ENCODE measurements around the gene ANTXR1. TPM values are rescaled to one million over a fixed set of nuclear protein-coding genes. Genes with fewer than 3 reads are reported as not detected.

Gene ANTXR1
- total RNA-seq, 1 experiment from 2014 or later = 33.1 TPM

DNA sequence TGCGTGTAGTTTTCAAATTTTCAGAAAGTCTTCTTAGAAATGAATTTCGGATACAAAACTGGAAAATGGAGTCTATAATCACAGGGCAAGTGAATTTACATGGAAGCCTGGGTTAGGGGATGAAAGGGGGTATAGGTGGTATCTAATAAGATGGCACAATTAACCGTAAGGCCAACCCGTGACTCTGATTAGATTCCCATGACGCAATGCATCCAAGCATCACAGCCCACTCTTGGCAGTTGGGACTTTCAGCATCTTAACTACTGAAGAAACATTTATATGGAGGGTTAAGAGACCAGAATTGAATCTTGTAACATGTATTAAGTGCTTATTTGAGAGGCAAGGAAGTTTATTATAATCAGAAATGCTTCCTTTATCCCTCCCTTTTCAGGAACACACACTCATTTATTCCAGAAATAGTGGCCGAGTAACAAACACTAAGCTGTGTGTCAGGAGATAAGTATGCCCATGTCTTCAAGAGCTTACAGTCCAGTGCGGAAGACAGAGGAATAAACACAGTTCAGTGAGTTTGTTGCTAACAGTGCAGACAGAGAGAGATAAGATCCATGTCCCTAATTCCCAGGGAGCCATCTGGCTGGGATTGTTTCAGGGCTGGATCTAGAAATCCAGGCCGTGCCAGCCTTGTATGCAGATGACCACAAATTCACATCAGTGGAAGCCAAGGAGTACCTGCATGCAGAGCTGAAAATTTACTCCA, 151.2 kb downstream of the ANTXR1 start:
- Mint-ChIP-seq H3K36me3 (ENCODE audit: insufficient read depth, unreplicated experiment) (peaks cover 14% of the 10 kb centered on the region), H3K27me3 (ENCODE audit: insufficient read depth, unreplicated experiment) (no peaks in the 10 kb centered on the region), H3K4me1 (ENCODE audit: insufficient read depth, unreplicated experiment) (peaks cover 19% of the 10 kb centered on the region), H3K27ac (ENCODE audit: low read depth, unreplicated experiment) (no peak overlapping the region), H3K9me3 (ENCODE audit: unreplicated experiment) (no peaks in the 10 kb centered on the region), H3K4me3 (ENCODE audit: unreplicated experiment) (no peak overlapping the region)
- no peak for DNase-seq (ENCODE audit: unreplicated experiment)
- no TSS peak for BruUV-seq (replicated peaks)
- CTCF ChIA-PET = interaction anchor here (0.6 to 1.5 kb wide), 5 partner anchors 23 to 254 kb away, joined by 3 to 5 read pairs (median 3); no protein-coding TSS in a partner anchor
- POLR2A ChIA-PET = interaction anchor here (1.0 to 1.2 kb wide), 2 partner anchors 12 to 14 kb away, joined by 3 to 4 read pairs; no protein-coding TSS in a partner anchor
- intact Hi-C loops (cut with micrococcal nuclease) = no loop called here
- no peak for TF ChIP-seq CTCF (IDR thresholded peaks at IDR 0.05; ENCODE audit: unreplicated experiment)

- POLR2A ChIA-PET = interaction anchor here (1.0 to 1.2 kb wide), 2 partner anchors 11 to 13 kb away, joined by 3 to 4 read pairs; no protein-coding TSS in a partner anchor
Observed at GRCh38 chr2:69165091-69165880, 152.3 kb downstream of the ANTXR1 start.

GRCh38 chr2:69166465-69166811, 153.5 kb downstream of the ANTXR1 start:
- BruUV-seq (replicated peaks) = no TSS peak
- H3K27ac Mint-ChIP-seq (ENCODE audit: low read depth, unreplicated experiment) = no peak overlapping the region
- CTCF ChIA-PET = no interaction called here
- TF ChIP-seq CTCF (IDR thresholded peaks at IDR 0.05; ENCODE audit: unreplicated experiment) = no peak
- POLR2A ChIA-PET = no interaction called here
- no peak overlapping the region for H3K4me3 Mint-ChIP-seq (ENCODE audit: unreplicated experiment)
- H3K36me3 Mint-ChIP-seq (ENCODE audit: insufficient read depth, unreplicated experiment) = peaks cover 14% of the 10 kb centered on the region
- no peak for DNase-seq (ENCODE audit: unreplicated experiment)
- H3K27me3 Mint-ChIP-seq (ENCODE audit: insufficient read depth, unreplicated experiment) = no peaks in the 10 kb centered on the region
- intact Hi-C loops (cut with micrococcal nuclease) = no loop called here
- no peaks in the 10 kb centered on the region for H3K9me3 Mint-ChIP-seq (ENCODE audit: unreplicated experiment)
- H3K4me1 Mint-ChIP-seq (ENCODE audit: insufficient read depth, unreplicated experiment) = peaks cover 19% of the 10 kb centered on the region

More at GRCh38 chr2:69165091-69165880, 152.3 kb downstream of the ANTXR1 start:
- CTCF ChIA-PET = interaction anchor here (0.5 to 1.5 kb wide), 5 partner anchors 12 to 255 kb away, joined by 3 to 5 read pairs (median 3); partner anchors contain the start of gene ANTXR1
- intact Hi-C loops (cut with micrococcal nuclease) = no loop called here
- H3K27ac Mint-ChIP-seq (ENCODE audit: low read depth, unreplicated experiment) = peak overlapping the region; percentile 35
- no peak overlapping the region for H3K4me3 Mint-ChIP-seq (ENCODE audit: unreplicated experiment)
- no peaks in the 10 kb centered on the region for H3K27me3 Mint-ChIP-seq (ENCODE audit: insufficient read depth, unreplicated experiment)
- no TSS peak for BruUV-seq (replicated peaks)
- peaks cover 13% of the 10 kb centered on the region for H3K4me1 Mint-ChIP-seq (ENCODE audit: insufficient read depth, unreplicated experiment)
- TF ChIP-seq CTCF (IDR thresholded peaks at IDR 0.05; ENCODE audit: unreplicated experiment) = no peak
- H3K9me3 Mint-ChIP-seq (ENCODE audit: unreplicated experiment) = no peaks in the 10 kb centered on the region
- DNase-seq (ENCODE audit: unreplicated experiment) = no peak
- H3K36me3 Mint-ChIP-seq (ENCODE audit: insufficient read depth, unreplicated experiment) = peaks cover 14% of the 10 kb centered on the region

GRCh38 chr2:69166812-69167468, 154.0 kb downstream of the ANTXR1 start:
- TF ChIP-seq CTCF (IDR thresholded peaks at IDR 0.05; ENCODE audit: unreplicated experiment) = no peak
- BruUV-seq (replicated peaks) = no TSS peak
- no peaks in the 10 kb centered on the region for H3K27me3 Mint-ChIP-seq (ENCODE audit: insufficient read depth, unreplicated experiment)
- H3K27ac Mint-ChIP-seq (ENCODE audit: low read depth, unreplicated experiment) = no peak overlapping the region
- H3K4me3 Mint-ChIP-seq (ENCODE audit: unreplicated experiment) = no peak overlapping the region
- peaks cover 22% of the 10 kb centered on the region for H3K4me1 Mint-ChIP-seq (ENCODE audit: insufficient read depth, unreplicated experiment)
- intact Hi-C loops (cut with micrococcal nuclease) = no loop called here
- CTCF ChIA-PET = no interaction called here
- H3K9me3 Mint-ChIP-seq (ENCODE audit: unreplicated experiment) = no peaks in the 10 kb centered on the region
- POLR2A ChIA-PET = no interaction called here
- no peak for DNase-seq (ENCODE audit: unreplicated experiment)
- peaks cover 14% of the 10 kb centered on the region for H3K36me3 Mint-ChIP-seq (ENCODE audit: insufficient read depth, unreplicated experiment)
